ENCODE results near the gene NET1. TPM values are rescaled to one million over a fixed set of nuclear protein-coding genes. Genes with fewer than 3 reads are reported as not detected.
A peak's percentile ranks its signal among the peaks of the same experiment; 100 is the strongest.
"Not testable (repeated sequence)": the region's sequence is repeated elsewhere in the genome, so short reads cannot be mapped to it uniquely, and the experiment has no call there.

NET1 gene
- total RNA-seq, 1 donor from 2014 or later: 15.6 TPM

DNA sequence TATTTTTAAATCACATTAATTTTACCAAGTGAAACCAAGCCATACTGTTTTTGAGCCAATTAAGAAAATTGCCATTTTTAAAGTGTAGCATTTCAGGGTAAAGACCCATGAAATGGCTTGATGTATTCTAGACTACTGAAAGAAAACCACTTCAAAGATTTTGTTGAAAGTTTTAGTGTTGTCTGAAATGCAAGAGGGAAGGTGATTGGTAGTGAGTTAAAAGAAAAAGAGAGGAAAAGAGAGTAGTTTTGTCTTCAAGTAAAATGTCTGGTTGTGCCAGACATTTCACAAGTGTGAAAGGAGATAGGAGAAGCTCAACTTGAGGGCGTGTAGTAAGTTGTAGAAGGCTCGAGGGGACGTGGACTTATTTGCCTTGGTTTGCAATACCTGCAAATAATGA, 45.4 kb downstream of the NET1 start:
- intact Hi-C loops (cut with DNase I): no loop called here
- DNase-seq (no peak), ATAC-seq (ENCODE audit: poor library complexity) (no peak)

DNA sequence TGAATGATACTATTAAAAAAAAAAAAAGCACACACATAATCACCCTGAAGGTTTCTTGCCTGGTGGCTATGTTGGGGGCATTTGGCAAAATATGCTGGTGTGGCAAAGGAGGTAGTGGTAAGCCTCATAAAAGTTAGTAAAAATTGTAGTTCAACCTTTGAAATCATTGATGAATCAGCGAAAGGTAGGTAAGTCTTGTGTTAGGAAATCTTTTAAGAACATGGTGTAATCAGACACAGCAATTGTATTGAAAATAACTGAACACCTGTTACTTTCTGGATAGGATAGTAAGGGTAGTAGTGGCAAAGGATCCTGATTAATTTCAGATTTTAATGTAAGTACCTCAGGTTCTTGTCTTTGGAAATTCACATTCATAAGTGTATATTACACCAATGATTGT, 46.1 kb downstream of the NET1 start:
- DNase-seq: no peak
- no peak for ATAC-seq (ENCODE audit: poor library complexity)
- intact Hi-C loops (cut with DNase I): no loop called here

DNA sequence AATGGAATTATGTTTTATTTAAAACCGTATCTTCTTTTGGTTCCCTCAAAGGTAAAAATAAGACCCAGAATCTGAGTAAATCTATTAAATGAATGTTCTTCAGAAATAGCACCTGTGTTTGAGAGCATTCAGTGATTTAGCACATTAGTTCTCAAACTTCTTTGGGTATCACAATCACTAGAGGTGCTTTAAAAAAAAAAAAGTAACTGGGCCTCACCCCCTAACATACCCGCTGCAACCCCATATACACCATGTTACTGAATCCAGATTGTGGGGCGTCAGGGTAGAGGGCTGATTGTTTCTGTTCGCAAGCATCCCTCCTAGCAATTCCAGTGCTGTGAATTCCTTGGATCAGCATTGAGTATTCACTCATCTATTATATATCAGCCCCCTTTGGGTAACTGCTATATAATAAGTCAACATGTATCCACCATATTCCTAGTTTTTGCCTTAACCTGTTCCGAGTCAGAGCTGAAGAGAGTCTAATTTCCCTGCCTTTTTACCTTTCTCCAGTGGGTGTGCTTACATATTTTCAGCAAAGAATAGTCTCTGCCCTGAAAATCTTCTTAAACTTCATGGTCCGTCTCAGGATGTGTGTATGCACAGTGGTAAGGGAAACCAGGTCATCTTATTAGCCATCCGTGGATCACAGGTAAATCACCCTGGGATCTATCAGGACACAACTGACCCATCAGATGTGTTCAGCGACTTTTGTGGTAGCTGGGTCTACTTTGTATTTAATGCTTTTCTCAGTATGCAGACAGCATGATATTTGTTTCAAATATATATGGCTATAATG, 46.8 kb downstream of the NET1 start:
- ATAC-seq (ENCODE audit: poor library complexity) (no peak), DNase-seq (no peak)
- intact Hi-C loops (cut with DNase I): no loop called here

DNA sequence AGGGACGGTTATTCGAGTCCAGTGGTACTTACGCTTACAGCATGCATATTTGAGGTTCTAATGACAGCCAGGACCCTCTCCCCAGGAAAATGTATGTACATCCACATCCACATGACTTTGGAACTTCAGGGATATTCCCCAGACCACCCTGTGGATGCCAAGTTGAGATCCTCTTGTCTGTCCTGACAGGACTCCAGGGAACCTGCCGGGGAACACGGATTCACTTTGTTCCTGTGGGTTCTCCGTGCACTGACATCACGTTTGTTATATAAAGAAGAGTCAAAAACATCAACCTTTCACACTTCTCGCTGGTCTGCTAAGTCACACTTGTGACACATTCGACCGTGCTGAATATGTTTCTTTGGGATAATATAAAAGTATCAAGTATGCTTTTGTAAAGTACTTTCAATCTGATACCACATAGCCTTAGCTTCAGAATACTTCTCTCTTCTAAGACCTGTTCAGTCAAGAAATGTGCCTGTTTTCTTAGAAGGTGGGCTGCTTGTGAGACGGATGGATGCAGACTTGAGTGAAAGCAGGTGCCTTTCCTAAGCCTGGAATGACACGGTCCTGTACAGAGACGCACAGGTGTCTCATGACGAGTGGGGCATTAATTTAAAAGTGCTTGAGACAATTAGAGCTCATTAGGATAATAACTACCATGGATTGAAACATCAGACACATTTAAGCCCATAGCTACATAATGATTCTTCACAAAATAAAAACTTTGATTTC, 48.3 kb downstream of the NET1 start:
- intact Hi-C loops (cut with DNase I): no loop called here
- DNase-seq: no peak

DNA sequence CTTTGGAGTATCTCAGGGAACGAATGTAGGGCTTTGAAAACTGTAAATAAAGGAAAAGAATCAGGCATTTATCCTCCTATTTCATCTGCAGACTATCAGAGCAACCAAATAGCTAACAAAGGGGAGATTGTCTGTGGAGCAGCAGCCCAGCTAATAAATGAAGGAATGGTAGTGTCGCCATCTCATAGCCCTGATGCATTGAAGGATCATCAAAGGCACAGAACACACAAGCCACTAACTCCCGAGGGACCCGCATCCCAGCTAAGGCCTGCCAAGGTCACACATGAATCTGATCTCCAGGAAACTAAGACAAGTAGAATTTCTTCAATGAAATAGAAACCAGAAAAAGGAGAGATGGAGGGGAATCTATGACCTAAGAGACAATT, 48.8 kb downstream of the NET1 start:
- intact Hi-C loops (cut with DNase I): no loop called here
- DNase-seq: no peak

More for the DNA sequence above, 48.3 kb downstream of the NET1 start:
- no peak for ATAC-seq (ENCODE audit: poor library complexity)

DNA sequence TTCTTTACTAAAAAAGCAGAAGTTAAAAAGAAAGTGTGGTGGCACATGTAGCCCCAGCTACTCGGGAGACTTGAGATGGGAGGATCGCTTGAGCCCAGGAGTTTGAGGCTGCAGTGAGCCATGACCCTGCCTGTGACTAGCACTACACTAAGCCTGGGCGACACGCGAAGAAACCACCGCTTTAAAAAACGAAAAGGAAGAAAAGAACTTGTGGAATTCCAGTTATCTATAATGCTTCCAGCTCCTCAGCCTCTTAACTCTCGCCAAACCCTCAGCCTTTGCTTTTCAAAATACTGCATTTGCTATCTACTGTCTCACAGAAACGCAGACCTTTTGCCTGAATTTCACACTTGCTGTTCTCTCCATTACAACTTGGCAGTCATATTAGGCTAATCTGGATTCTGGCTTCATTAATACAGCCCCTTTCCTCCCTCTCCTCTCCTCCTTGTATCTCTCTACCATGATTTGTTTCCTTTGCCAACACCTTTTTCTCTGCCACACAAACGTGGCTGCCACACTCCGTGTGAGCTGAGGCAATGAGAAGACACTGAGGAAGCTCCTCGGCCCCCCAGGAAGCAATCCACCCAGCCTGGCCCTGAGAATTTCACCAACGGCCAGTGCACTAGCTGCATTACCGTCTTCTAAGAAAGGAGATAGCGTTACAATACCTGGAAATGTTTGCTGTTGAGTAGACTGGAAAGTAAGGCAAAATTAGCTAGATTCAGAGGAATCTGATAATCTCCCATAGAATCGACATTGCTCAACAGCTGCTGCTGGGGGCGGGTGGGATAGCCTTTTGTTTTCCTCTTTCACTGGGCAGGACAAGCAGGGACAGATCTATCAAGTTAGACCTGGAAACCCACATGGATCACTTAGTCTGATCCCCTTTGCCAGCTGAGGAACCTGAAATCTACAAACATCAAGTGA, 49.8 kb downstream of the NET1 start:
- no peak for ATAC-seq (ENCODE audit: poor library complexity)
- no peak for DNase-seq
- intact Hi-C loops (cut with DNase I): no loop called here

More for the DNA sequence above, 48.8 kb downstream of the NET1 start:
- no peak for ATAC-seq (ENCODE audit: poor library complexity)

DNA sequence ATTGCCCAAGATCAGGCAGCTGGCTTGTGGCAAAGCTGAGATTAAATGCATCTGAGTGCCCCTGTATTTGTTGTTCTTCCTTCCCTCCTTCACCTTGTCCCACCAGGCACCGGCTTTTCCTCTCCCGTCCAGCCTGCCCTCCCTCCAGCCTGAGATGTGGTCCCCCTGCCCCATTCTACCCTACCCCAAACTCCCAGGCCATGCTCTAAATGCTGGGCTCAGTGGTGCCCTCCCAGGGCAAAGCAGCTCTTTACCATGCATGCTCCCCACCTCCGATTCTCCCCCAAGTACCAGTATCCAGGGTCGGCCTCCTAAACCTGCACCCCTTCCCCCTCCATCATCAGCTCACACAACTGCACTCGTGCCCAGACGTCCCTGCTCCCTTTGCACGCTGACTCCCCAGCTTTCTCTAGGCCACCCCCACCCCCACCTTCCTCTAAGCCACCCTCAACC, 50.5 kb downstream of the NET1 start:
- DNase-seq (no peak), ATAC-seq (ENCODE audit: poor library complexity) (no peak)
- intact Hi-C loops (cut with DNase I): no loop called here

DNA sequence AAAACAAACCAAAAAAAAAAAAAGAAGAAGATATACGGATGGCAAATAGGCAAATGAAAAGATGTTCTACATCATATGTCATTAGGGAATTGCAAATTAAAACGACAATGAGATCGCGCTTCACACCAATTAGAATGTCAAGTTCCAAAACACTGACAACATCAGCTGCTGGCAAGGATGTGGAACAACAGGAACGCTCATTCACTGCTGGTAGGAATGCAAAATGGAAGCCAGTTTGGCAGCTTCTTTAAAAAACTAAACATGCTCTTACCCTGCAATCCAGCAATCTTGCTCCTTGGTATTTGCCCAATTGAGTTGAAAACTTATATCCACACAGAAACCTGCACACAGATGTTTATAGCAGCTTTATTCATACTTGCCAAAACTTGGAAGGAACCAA, 52.2 kb downstream of the NET1 start:
- intact Hi-C loops (cut with DNase I): no loop called here

DNA sequence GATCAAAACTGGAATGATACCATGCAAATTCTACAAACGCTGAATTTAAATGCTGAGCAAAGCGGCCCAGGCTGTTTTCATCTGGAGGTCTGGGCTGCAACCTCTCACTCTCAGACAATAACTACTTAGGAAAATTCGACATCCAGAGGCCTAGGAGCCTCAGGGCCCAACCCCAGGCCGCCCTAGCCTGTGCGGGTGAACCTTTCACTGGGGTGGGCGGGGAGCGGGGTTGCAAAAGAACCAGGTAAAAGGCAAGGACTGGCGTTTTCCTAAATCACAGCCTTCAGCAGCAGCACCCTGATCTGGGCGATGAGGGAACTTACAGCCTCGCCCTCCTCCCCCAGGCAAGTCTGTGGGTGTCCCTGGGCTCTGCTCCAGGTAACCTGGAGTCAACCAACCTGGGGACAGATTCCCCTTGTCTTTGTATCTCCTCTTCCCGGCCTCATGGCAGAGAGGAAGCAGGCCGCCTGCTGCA, 53.7 kb downstream of the NET1 start:
- intact Hi-C loops (cut with DNase I): no loop called here
- ATAC-seq (ENCODE audit: poor library complexity): no peak
- DNase-seq: no peak

More for the DNA sequence above, 52.2 kb downstream of the NET1 start:
- DNase-seq (no peak), ATAC-seq (ENCODE audit: poor library complexity) (no peak)

DNA sequence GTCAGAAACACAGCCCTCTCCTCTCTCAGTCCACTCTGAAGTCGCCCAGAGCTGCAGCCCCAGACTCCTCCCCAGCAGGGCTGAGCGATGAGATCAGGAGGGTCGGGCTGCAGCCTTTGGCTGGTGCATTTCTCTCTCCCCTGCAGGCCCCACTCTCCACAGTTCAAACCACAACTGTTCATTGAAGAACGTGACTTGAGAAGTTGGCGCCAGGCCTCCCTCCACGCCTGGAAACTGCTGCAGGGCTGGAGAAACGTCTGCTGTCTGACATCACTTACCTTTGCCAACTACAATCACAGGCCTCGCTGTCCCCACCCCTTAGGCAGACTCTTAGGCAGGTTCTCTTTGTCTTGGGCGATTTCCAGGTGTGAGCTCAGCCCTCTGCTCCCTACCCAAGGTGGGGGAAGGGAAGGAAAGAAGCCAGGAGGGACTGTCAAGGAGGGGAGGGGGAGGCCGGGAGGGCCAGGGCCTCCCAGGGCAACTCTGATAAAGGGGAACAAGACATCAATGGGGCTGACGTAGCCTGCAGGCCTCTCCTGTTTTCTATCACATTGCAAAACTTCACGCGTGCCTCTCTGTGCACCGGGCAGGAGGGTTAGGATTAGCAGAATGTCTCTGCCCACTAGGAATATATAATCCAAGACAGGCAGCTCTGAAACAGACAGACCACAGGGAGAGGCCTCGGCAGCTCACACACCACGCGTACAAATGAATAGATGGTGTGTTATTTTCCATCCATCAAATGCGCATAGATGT, 54.3 kb downstream of the NET1 start:
- no peak for DNase-seq

DNA sequence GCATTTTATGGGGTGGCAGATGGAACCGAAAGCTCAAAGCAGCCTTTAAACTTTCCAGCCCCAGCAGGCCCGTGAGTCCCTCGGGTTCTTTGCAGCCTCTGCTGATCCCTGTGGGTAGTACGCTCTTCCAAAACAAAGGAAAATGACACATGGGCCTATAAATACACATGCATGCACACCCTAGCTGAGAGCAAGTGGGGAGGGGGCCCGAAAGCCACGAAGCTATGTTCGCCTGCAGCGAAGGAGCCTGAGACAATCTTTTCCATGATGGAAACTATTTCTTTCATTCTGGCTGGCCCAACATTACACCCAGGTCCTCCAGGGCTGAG, 54.8 kb downstream of the NET1 start:
- ATAC-seq (ENCODE audit: poor library complexity) (no peak), DNase-seq (no peak)
- intact Hi-C loops (cut with DNase I): no loop called here

More for the DNA sequence above, 54.3 kb downstream of the NET1 start:
- ATAC-seq (ENCODE audit: poor library complexity): peak; percentile 50
- intact Hi-C loops (cut with DNase I): no loop called here

DNA sequence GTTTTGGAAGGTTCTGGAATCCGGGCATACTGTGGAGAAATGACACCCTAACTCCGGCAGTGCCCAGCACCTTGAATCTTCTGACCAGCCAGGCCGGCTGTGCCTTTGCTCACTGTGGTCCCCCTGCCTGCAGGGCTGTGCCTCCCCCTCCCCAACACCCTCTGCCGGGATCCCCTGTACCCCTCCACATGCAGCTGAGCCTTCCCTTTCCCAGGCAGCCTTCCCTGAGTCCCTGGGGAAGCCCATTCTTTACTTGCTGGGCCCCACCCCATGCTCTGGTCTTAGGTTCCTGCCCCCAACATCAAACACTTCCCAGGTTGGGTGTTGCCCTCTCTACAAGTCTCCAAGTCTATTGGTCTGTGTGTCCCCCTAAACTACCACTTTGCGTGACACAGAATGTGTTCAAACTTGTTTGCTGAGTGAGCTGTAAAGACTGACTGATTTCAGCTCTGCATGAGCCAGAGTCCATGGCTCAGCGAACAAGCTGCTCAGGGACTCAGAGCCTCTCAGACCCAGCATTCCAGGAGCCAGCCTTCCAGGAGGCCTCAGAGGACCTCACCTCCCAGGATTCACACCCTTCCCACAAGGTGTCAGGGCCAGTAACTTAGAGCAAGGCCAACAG, 55.4 kb downstream of the NET1 start:
- no peak for DNase-seq
- intact Hi-C loops (cut with DNase I): no loop called here
- ATAC-seq (ENCODE audit: poor library complexity): no peak

DNA sequence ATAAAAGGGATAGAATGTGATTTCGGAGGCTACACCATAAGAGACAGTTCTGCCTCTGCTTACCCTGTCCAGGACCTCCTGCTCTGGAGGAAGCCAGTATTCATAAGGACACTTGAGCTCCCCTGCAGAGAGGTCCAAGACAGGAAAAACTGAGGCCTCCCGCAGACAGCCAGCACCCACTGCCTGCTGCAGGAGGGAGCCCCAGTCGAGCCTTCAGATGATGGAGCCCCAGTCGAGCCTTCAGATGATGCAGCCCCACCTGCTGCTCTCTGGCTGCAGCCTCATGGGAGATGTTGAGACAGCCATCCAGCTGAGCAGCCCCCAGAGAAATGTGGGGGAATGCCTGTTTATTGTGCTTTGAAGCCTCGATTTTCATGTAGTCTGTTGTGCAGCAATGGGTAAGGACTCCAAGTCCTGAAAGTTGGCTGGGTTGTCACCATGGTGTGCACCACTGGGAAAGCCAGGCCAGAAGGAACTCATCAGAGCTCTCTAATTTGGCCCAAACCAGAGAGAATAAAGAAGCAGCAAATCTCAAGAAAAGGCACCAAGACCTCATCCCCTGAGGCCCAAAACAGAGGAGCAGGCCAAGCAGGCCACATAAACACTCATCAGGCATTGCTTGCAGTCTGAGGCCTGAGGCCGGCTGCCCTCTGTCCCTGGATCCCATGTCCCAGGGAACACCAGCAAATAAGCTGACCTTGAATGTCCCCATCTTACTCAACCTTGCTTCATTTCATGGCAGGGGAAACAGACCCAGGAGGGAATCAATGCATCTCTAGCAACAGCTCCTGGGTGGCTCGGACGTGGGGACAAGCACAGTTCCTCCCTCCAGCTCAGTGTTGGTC, 56.1 kb downstream of the NET1 start:
- DNase-seq: no peak
- ATAC-seq (ENCODE audit: poor library complexity): peak; percentile 55
- intact Hi-C loops (cut with DNase I): no loop called here

DNA sequence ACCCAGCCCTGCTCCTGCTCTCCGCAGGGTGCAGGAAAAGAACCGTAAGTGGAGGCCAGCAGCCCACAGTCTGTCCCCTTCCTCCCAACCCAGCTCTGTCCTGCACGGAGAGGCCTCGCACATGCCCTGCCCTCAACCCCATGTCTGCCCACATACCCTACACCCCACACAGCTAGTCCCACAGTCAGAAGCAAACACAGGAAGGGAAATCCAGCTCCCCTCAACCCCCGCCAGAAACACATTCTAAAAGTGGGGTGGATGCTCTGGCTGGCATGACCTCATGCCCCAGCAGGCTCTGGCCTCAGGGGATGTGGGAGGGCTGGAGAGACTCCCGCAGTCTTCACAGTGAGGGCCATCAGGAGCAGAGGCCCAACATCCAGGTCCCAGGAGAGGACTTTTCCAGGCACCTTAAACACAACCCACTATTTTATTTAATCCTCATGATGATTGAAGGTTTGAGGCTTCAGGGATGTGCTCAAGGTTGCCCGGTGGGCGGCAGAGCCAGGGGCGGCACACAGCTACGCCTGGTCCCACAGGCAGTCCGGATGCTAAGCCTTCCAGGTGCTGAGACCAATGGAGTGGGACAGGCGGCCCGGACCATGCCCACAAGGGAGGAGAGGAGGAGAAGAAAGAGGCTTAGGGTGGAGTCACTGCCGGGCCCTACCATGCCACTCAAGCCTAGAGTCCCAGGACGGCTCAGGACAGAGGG, 57.1 kb downstream of the NET1 start:
- ATAC-seq (ENCODE audit: poor library complexity) (no peak), DNase-seq (no peak)
- intact Hi-C loops (cut with DNase I): no loop called here

DNA sequence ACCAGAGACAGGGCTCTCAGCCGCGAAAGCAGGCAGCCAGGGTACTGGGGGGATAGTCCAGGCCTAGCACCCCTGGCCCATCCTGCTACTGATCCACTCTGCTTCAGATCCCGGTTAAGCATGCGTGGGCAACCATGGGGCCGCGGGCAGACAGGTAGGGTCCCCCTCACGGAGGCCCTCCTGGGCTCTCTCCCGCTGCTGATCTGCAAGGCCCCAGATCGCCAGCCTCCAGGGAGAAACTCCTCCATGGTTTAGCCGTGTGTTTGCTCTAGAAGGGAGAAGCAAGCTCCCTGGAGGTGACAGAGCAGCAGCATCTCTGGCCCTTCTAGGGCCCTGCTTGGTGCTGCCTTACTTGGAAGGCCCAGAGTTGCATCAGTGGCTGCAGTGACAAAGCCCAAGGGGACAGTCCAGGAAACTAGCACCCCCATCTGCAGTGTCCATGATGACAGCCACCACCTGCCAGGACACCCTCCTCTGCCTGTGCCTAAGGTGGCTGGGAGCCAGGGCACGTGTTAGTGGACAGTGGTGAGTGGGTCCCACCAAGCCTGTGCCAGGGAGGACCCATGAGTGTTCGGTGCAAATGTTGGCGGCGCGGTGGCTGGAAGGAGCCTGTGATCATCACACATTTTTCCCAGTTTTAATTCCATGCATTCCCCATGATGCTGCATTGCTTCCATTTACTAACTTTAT, 57.9 kb downstream of the NET1 start:
- no peak for ATAC-seq (ENCODE audit: poor library complexity)
- no peak for DNase-seq
- intact Hi-C loops (cut with DNase I): no loop called here

DNA sequence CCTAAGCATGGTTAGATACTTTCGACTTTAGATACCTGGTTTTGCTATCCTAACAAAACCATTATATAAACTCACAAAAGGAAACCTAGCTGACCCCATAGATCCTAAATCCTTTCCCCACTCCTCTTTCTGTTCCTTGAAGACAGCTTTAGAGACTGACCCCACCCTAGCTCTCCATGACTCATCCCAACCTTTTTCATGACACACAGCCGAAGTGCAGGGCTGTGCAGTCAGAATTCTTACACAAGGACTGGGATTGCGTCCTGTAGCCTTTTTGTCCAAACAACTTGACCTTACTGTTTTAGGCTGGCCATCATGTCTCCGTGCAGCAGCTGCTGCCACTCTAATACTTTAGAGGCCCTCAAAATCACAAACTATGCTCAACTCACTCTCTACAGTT, 62.3 kb downstream of the NET1 start:
- DNase-seq; ATAC-seq (ENCODE audit: poor library complexity); intact Hi-C loops (cut with DNase I): not testable (repeated sequence)

All from Right ventricle myocardium superior (tissue), 1 donor.